ENCODE results near the gene SMPD2. TPM values are rescaled to one million over a fixed set of nuclear protein-coding genes. Genes with fewer than 3 reads are reported as not detected.

SMPD2 gene
- total RNA-seq, 1 donor from 2014 or later: 6.2 TPM

GRCh38 chr6:109454496-109455436 lies 14.2 kb downstream of the SMPD2 start:
- Mint-ChIP-seq H3K4me3 (ENCODE audit: unreplicated experiment) (peak overlapping the region; percentile 95), H3K4me1 (ENCODE audit: low read depth, unreplicated experiment) (peaks cover 6% of the 10 kb centered on the region), H3K36me3 (ENCODE audit: low read depth, unreplicated experiment) (peaks cover 13% of the 10 kb centered on the region), H3K27ac (ENCODE audit: unreplicated experiment) (no peak overlapping the region), H3K9me3 (ENCODE audit: unreplicated experiment) (no peaks in the 10 kb centered on the region), H3K27me3 (ENCODE audit: low read depth, unreplicated experiment) (no peaks in the 10 kb centered on the region)
- Histone ChIP-seq H3K4me2 (ENCODE audit: low read length) (peak overlapping the region; percentile 95), H4K20me1 (ENCODE audit: insufficient read depth, low read length) (peaks cover 26% of the 10 kb centered on the region), H3K27me3 (ENCODE audit: insufficient read depth, low read length) (no peaks in the 10 kb centered on the region), H3K9me3 (ENCODE audit: insufficient read depth, low read depth, low read length) (no peaks in the 10 kb centered on the region), H2AFZ (ENCODE audit: low read depth, low read length) (peak overlapping the region; percentile 89), H3K36me3 (ENCODE audit: insufficient read depth, low read length) (peaks cover 6% of the 10 kb centered on the region), H3K4me3 (ENCODE audit: insufficient read depth, low read depth, low read length) (peak overlapping the region; percentile 93), H3K27ac (ENCODE audit: low read depth, low read length) (peak overlapping the region; percentile 59), H3K79me2 (ENCODE audit: insufficient read depth, low read length) (peaks cover 23% of the 10 kb centered on the region), H3K9ac (ENCODE audit: low read length) (peak overlapping the region; percentile 88), H3K4me1 (ENCODE audit: insufficient read depth, low read length) (peaks cover 16% of the 10 kb centered on the region)
- TF ChIP-seq CTCF (IDR thresholded peaks at IDR 0.05; ENCODE audit: insufficient read depth, low read depth, low read length) (no peak), EZH2 (IDR thresholded peaks at IDR 0.05; ENCODE audit: insufficient read depth, low read length) (no peak)
- DNase-seq (ENCODE audit: low read depth) (no peak), FAIRE-seq (no peak)

- Histone ChIP-seq H2AFZ (ENCODE audit: low read depth, low read length) (peak within 1 kb of the TSS; percentile 89), H3K9ac (ENCODE audit: low read length) (peak within 1 kb of the TSS; percentile 88), H3K4me3 (ENCODE audit: insufficient read depth, low read depth, low read length) (peak within 1 kb of the TSS; percentile 93), H3K36me3 (ENCODE audit: insufficient read depth, low read length) (peaks cover 6% of the 10 kb centered on the region), H4K20me1 (ENCODE audit: insufficient read depth, low read length) (peaks cover 18% of the 10 kb centered on the region), H3K27ac (ENCODE audit: low read depth, low read length) (peak within 1 kb of the TSS; percentile 59), H3K9me3 (ENCODE audit: insufficient read depth, low read depth, low read length) (no peaks in the 10 kb centered on the region), H3K4me1 (ENCODE audit: insufficient read depth, low read length) (peaks cover 16% of the 10 kb centered on the region), H3K79me2 (ENCODE audit: insufficient read depth, low read length) (peaks cover 23% of the 10 kb centered on the region), H3K27me3 (ENCODE audit: insufficient read depth, low read length) (no peaks in the 10 kb centered on the region), H3K4me2 (ENCODE audit: low read length) (peak within 1 kb of the TSS; percentile 95)
- DNase-seq (ENCODE audit: low read depth) (peak; percentile 43), FAIRE-seq (no peak)
- H3K4me1 Mint-ChIP-seq (ENCODE audit: low read depth, unreplicated experiment): peaks cover 6% of the 10 kb centered on the region
- no peak within 1 kb of the TSS for H3K27ac Mint-ChIP-seq (ENCODE audit: unreplicated experiment)
- no peaks in the 10 kb centered on the region for H3K9me3 Mint-ChIP-seq (ENCODE audit: unreplicated experiment)
- H3K36me3 Mint-ChIP-seq (ENCODE audit: low read depth, unreplicated experiment): peaks cover 13% of the 10 kb centered on the region
- no peaks in the 10 kb centered on the region for H3K27me3 Mint-ChIP-seq (ENCODE audit: low read depth, unreplicated experiment)
- H3K4me3 Mint-ChIP-seq (ENCODE audit: unreplicated experiment): peak within 1 kb of the TSS; percentile 95
- no peak for TF ChIP-seq EZH2 (IDR thresholded peaks at IDR 0.05; ENCODE audit: insufficient read depth, low read length)
- TF ChIP-seq CTCF (IDR thresholded peaks at IDR 0.05; ENCODE audit: insufficient read depth, low read depth, low read length): no peak
Measured at GRCh38 chr6:109455437-109456110, 15.1 kb downstream of the SMPD2 start, which contains the start of gene MICAL1. Gene MICAL1, minus strand, starts transcription at chr6:109455772. Its CDS starts 1,576 bp downstream, at chr6:109454196.
